HepG2 (cell line): Measurements from ENCODE around the gene DPP7. TPM values are rescaled to one million over a fixed set of nuclear protein-coding genes. Genes with fewer than 3 reads are reported as not detected.

Experiments
- BORCS8-MEF2B ChIP-seq: sonication (generic); formaldehyde crosslinking; IDR thresholded peaks from 2 replicates; pipeline ENCODE4 v1.8.0; 2022; ENCODE audit warnings: mild to moderate bottlenecking, missing genetic modification reagents
- CEBPG ChIP-seq: IDR thresholded peaks from 2 replicates; pipeline ENCODE4 v1.6.1; 2016
- CHCHD3 ChIP-seq: sonication (generic); formaldehyde crosslinking; IDR thresholded peaks from 2 replicates; pipeline ENCODE4 v1.8.0; 2022; ENCODE audit warnings: mild to moderate bottlenecking, missing genetic modification reagents, moderate library complexity
- EHMT2 ChIP-seq: fragments of 200-600 bp; sonication (generic); IDR thresholded peaks from 2 replicates; pipeline ENCODE4 v1.7.0; 2017; ENCODE audit warnings: antibody characterized with exemption, low read depth, low read length, borderline replicate concordance
- MIXL1 ChIP-seq: IDR thresholded peaks from 2 replicates; pipeline ENCODE4 v1.6.1; 2016
- NFATC3 ChIP-seq: sonication (generic); formaldehyde crosslinking; IDR thresholded peaks from 2 replicates; pipeline ENCODE4 v1.5.1; 2020; ENCODE audit warnings: mild to moderate bottlenecking, missing genetic modification reagents
- NFIB ChIP-seq: sonication (generic); formaldehyde crosslinking; IDR thresholded peaks from 2 replicates; pipeline ENCODE4 v1.9.0; 2021; ENCODE audit warnings: missing genetic modification reagents, mild to moderate bottlenecking, borderline replicate concordance
- SP5 ChIP-seq: IDR thresholded peaks from 2 replicates; pipeline ENCODE4 v1.6.1; 2016; ENCODE audit warnings: low read depth, borderline replicate concordance
- TAF1 ChIP-seq: sonication (generic); formaldehyde crosslinking; IDR thresholded peaks from 2 replicates; pipeline ENCODE4 v1.4.0; 2020; ENCODE audit warnings: missing genetic modification reagents
- TEAD3 ChIP-seq: optimal IDR thresholded peaks from 2 replicates; pipeline ENCODE3; 2016; ENCODE audit warnings: borderline replicate concordance
- ZBTB20 ChIP-seq: sonication (generic); formaldehyde crosslinking; IDR thresholded peaks from 2 replicates; pipeline ENCODE4 v1.8.1; 2023; ENCODE audit warnings: missing genetic modification reagents, low read depth, mild to moderate bottlenecking, borderline replicate concordance
- ZBTB42 ChIP-seq: sonication (generic); formaldehyde crosslinking; IDR thresholded peaks from 2 replicates; pipeline ENCODE4 v1.5.0; 2020; ENCODE audit warnings: mild to moderate bottlenecking, missing genetic modification reagents
- ZNF354B ChIP-seq: sonication (generic); formaldehyde crosslinking; IDR thresholded peaks from 2 replicates; pipeline ENCODE4 v1.8.0; 2022; ENCODE audit warnings: mild to moderate bottlenecking, missing genetic modification reagents
- ZNF7 ChIP-seq: IDR thresholded peaks from 2 replicates; pipeline ENCODE4 v1.6.1; 2016; ENCODE audit warnings: missing biosample characterization, missing genetic modification reagents
- polyA plus RNA-seq, 8 experiments: library from polyadenylated mRNA; depleted of rRNA in 3 of 8; stranded (reverse) in 7 of 8; unstranded in 1 of 8; fragments of >200 nt; fragmentation: Illumina TruSeq in 4 of 8; extraction: Trizol in 4 of 8; gene quantifications; 2 replicates each; pipeline versions ENCODE4 v1.2.1 to v1.2.3, GENCODE V29; 2011 to 2016; ENCODE audit warnings: low read depth in 4 of 8, missing spikeins in 1 of 8, mixed read lengths in 1 of 8; ENCODE audit not compliant: insufficient read depth in 1 of 8
- total RNA-seq, 5 experiments: library from RNA; depleted of rRNA; stranded (reverse); fragments of >200 nt; fragmentation: Illumina TruSeq; extraction: Trizol; gene quantifications; 2 replicates each; pipeline ENCODE4 v1.2.3, GENCODE V29; 2016; ENCODE audit warnings: low read depth in 1 of 5
- TF ChIP-seq, protein P1 (sequence below): sonication (generic); formaldehyde crosslinking; IDR thresholded peaks from 2 replicates; pipeline ENCODE4 v1.5.0; 2020; ENCODE audit warnings: missing genetic modification reagents, mild to moderate bottlenecking, borderline replicate concordance
- TF ChIP-seq, protein P2 (sequence below): sonication (generic); formaldehyde crosslinking; IDR thresholded peaks from 2 replicates; pipeline ENCODE4 v1.5.1; 2020; ENCODE audit warnings: missing genetic modification reagents, mild to moderate bottlenecking, borderline replicate concordance
- TF ChIP-seq, protein P3 (sequence below): IDR thresholded peaks from 2 replicates; pipeline ENCODE4 v1.6.1; 2016; ENCODE audit warnings: low read depth, control low read depth
- TF ChIP-seq, protein P4 (sequence below): sonication (generic); formaldehyde crosslinking; IDR thresholded peaks from 2 replicates; pipeline ENCODE4 v1.8.0; 2022; ENCODE audit warnings: mild to moderate bottlenecking, missing genetic modification reagents
- TF ChIP-seq, protein P5 (sequence below): sonication (generic); formaldehyde crosslinking; IDR thresholded peaks from 2 replicates; pipeline ENCODE4 v1.4.0; 2020; ENCODE audit warnings: missing genetic modification reagents
- TF ChIP-seq, protein P6 (sequence below): sonication (generic); formaldehyde crosslinking; IDR thresholded peaks from 2 replicates; pipeline ENCODE4 v1.4.0; 2020; ENCODE audit warnings: missing genetic modification reagents, mild to moderate bottlenecking, borderline replicate concordance

The DPP7 gene
- total and polyA plus RNA-seq, 2 of the 13 experiments (the other 11 are each of a cell fraction or from before 2014, with no cell fraction given) = 1.2 to 4.5 TPM

DNA sequence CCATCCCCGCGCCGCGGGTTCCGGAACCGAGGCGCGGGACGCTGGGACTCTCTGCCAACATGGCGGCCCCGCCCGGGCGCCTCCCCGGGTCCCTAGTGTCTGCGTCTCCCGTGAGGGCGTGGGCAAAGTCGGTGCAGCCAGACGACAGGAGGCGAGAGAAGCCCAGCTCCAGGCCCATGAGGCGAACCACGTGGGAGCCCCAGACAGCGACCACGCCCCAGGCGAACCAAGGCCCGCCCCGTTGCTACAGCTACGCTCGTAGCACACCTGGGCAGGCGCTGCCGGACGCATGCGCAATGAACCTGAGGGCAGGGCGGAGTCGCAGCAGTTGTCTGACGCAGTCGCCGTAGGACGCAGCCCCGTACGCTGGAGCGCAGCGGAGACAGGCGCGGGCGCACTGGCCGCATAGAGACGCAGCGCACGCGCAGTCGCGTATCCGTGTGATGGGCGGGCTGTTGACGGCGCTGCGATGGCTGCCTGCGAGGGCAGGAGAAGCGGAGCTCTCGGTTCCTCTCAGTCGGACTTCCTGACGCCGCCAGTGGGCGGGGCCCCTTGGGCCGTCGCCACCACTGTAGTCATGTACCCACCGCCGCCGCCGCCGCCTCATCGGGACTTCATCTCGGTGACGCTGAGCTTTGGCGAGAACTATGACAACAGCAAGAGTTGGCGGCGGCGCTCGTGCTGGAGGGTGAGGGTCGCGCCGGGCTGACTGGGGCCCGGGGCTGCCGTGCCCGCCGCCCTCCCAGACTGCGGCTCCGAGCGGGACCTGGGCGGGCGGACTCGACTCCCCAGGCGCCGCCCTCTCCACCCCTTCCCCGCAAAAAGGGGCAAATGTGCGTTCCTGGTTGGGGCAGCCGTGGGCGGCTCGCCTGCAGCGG lies 27.8 kb downstream of the DPP7 start, which contains the start of gene MAN1B1 (continued):
- no peak for TF ChIP-seq ZNF354B (CRISPR knock-in tag)
- TF ChIP-seq TEAD3 = peak; percentile 66
- TF ChIP-seq, protein P1, sequence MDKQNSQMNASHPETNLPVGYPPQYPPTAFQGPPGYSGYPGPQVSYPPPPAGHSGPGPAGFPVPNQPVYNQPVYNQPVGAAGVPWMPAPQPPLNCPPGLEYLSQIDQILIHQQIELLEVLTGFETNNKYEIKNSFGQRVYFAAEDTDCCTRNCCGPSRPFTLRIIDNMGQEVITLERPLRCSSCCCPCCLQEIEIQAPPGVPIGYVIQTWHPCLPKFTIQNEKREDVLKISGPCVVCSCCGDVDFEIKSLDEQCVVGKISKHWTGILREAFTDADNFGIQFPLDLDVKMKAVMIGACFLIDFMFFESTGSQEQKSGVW = no peak
- no peak for TF ChIP-seq ZNF7
- peak; percentile 66 for TF ChIP-seq SP5 (CRISPR knock-in tag)
- no peak for TF ChIP-seq NFIB (CRISPR knock-in tag)
- no peak for TF ChIP-seq EHMT2
- TF ChIP-seq TAF1 = peak; percentile 94
- 0 out of 2 replicates have a peak, but pooled peaks have one; percentile 32 for TF ChIP-seq ZBTB20
- TF ChIP-seq BORCS8-MEF2B (CRISPR knock-in tag) = peak; percentile 36; the same call in 1 of the 2 replicates
- TF ChIP-seq, protein P2, sequence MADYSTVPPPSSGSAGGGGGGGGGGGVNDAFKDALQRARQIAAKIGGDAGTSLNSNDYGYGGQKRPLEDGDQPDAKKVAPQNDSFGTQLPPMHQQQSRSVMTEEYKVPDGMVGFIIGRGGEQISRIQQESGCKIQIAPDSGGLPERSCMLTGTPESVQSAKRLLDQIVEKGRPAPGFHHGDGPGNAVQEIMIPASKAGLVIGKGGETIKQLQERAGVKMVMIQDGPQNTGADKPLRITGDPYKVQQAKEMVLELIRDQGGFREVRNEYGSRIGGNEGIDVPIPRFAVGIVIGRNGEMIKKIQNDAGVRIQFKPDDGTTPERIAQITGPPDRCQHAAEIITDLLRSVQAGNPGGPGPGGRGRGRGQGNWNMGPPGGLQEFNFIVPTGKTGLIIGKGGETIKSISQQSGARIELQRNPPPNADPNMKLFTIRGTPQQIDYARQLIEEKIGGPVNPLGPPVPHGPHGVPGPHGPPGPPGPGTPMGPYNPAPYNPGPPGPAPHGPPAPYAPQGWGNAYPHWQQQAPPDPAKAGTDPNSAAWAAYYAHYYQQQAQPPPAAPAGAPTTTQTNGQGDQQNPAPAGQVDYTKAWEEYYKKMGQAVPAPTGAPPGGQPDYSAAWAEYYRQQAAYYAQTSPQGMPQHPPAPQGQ (CRISPR knock-in tag) = no peak
- TF ChIP-seq, protein P3, sequence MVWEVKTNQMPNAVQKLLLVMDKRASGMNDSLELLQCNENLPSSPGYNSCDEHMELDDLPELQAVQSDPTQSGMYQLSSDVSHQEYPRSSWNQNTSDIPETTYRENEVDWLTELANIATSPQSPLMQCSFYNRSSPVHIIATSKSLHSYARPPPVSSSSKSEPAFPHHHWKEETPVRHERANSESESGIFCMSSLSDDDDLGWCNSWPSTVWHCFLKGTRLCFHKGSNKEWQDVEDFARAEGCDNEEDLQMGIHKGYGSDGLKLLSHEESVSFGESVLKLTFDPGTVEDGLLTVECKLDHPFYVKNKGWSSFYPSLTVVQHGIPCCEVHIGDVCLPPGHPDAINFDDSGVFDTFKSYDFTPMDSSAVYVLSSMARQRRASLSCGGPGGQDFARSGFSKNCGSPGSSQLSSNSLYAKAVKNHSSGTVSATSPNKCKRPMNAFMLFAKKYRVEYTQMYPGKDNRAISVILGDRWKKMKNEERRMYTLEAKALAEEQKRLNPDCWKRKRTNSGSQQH (CRISPR knock-in tag) = peak; percentile 45
- TF ChIP-seq, protein P4, sequence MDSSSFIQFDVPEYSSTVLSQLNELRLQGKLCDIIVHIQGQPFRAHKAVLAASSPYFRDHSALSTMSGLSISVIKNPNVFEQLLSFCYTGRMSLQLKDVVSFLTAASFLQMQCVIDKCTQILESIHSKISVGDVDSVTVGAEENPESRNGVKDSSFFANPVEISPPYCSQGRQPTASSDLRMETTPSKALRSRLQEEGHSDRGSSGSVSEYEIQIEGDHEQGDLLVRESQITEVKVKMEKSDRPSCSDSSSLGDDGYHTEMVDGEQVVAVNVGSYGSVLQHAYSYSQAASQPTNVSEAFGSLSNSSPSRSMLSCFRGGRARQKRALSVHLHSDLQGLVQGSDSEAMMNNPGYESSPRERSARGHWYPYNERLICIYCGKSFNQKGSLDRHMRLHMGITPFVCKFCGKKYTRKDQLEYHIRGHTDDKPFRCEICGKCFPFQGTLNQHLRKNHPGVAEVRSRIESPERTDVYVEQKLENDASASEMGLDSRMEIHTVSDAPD (CRISPR knock-in tag) = no peak
- TF ChIP-seq NFATC3 (CRISPR knock-in tag) = 0 out of 2 replicates have a peak, but pooled peaks have one; percentile 38
- TF ChIP-seq CHCHD3 = no peak
- TF ChIP-seq CEBPG (CRISPR knock-in tag) = peak; percentile 10; the same call in 1 of the 2 replicates
- TF ChIP-seq, protein P5, sequence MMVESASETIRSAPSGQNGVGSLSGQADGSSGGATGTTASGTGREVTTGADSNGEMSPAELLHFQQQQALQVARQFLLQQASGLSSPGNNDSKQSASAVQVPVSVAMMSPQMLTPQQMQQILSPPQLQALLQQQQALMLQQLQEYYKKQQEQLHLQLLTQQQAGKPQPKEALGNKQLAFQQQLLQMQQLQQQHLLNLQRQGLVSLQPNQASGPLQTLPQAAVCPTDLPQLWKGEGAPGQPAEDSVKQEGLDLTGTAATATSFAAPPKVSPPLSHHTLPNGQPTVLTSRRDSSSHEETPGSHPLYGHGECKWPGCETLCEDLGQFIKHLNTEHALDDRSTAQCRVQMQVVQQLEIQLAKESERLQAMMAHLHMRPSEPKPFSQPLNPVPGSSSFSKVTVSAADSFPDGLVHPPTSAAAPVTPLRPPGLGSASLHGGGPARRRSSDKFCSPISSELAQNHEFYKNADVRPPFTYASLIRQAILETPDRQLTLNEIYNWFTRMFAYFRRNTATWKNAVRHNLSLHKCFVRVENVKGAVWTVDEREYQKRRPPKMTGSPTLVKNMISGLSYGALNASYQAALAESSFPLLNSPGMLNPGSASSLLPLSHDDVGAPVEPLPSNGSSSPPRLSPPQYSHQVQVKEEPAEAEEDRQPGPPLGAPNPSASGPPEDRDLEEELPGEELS (CRISPR knock-in tag) = no peak; the same call in 1 of the 2 replicates
- TF ChIP-seq, protein P6, sequence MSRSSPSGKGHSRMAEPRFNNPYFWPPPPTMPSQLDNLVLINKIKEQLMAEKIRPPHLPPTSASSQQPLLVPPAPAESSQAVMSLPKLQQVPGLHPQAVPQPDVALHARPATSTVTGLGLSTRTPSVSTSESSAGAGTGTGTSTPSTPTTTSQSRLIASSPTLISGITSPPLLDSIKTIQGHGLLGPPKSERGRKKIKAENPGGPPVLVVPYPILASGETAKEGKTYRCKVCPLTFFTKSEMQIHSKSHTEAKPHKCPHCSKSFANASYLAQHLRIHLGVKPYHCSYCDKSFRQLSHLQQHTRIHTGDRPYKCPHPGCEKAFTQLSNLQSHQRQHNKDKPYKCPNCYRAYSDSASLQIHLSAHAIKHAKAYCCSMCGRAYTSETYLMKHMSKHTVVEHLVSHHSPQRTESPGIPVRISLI = no peak
- peak; percentile 76; the same call in 1 of the 2 replicates for TF ChIP-seq ZBTB42 (CRISPR knock-in tag)
- no peak for TF ChIP-seq MIXL1 (CRISPR knock-in tag)
